Activated CD4-positive, alpha-beta T cell treated with anti-CD3 and anti-CD28 coated beads, Interleukin-2, amount 50 U/mL, for 16 hours (primary cell): Measurements from ENCODE around the gene CFD.
"Not testable (repeated sequence)": the region's sequence is repeated elsewhere in the genome, so short reads cannot be mapped to it uniquely, and the experiment has no call there.

Experiments
- DNase-seq: peaks from one replicate; pipeline ENCODE4 v3.0.0-alpha.2; 2020

Gene CFD

DNA sequence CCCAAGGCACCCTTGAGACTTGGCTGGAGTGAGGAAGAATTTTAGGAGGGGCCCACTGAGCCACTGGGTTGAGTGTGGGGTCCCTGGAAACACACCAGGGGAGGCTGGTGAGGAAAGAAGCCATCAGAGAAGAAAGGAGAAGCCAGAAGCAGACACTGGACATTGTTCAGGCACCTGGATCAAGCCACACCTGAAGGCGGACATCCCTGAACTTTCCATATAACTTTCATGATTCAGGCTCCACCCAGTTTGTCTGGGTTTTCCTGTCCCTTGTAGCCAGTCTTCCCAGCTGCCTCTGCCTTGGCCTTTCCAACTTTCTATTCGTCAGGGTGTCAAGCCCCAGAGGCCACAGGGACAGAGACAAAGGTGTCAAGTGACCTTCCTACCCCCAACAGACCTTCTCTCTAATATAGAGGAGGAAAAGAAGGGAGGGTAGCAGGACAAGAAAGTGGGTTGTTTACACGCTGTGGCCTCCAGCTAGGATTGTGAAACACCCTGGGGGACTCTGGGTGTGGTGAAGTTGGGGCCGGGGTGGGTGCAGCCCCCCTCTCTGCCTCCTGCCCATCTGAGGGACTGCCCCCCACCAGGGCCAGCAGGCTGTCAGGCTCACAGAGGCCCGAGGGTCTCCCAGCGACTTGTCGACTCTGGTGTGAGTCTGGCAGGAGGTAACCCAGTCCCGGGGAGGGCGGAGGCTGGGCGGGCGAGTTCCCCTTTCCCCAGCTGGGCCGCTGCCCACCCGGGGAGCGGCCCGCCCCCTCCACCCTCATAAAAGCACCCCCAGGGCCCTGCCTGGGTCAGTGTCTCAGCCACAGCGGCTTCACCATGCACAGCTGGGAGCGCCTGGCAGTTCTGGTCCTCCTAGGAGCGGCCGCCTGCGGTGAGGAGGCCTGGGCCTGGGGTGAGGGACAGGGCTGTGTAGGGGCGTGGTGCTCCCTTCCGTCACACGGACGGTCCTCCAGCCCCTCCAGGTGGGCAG lies at the start of gene CFD:
Gene CFD, plus strand, starts transcription at position 797 of the 976 bp plus-strand sequence. Its CDS starts 26 bp downstream, at position 823.
- no peak for DNase-seq

DNA sequence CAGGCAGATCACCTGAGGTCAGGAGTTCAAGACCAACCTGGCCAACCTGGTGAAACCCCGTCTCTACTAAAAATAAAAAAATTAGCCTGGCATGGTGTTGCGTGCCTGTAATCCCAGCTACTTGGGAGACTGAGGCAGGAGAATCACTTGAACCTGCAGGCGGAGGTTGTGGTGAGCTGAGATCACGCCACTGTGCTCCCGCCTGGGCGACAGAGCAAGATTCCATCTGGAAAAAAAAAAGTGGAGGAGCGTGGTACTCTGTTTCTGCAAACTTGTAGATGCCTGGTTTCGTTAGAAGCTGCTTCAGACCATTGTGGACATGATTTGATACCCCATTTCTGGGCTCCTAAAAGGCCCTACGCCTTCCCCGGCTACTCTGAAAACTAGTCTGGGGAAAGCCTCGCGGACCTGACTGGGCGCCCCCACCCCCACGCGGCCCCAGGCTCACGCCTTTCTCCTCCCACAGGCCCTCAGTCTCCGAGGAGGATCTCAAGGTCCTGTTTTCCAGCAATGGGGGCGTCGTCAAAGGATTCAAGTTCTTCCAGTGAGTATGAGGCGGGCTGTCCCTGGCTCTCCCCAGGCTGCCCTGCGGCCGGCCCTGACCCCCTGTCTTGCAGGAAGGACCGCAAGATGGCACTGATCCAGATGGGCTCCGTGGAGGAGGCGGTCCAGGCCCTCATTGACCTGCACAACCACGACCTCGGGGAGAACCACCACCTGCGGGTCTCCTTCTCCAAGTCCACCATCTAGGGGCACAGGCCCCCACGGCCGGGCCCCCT lies 49.2 kb upstream of the CFD start:
- no peak for DNase-seq

DNA sequence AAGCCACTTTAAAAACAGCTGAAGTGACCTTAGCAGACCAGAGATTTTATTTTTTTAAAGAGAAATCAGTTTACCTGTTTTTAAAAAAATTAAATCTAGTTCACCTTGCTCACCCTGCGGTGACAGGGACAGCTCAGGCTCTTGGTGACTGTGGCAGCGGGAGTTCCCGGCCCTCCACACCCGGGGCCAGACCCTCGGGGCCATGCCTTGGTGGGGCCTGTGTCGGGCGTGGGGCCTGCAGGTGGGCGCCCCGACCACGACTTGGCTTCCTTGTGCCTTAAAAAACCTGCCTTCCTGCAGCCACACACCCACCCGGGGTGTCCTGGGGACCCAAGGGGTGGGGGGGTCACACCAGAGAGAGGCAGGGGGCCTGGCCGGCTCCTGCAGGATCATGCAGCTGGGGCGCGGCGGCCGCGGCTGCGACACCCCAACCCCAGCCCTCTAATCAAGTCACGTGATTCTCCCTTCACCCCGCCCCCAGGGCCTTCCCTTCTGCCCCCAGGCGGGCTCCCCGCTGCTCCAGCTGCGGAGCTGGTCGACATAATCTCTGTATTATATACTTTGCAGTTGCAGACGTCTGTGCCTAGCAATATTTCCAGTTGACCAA lies 48.5 kb upstream of the CFD start:
- DNase-seq, result no peak

DNA sequence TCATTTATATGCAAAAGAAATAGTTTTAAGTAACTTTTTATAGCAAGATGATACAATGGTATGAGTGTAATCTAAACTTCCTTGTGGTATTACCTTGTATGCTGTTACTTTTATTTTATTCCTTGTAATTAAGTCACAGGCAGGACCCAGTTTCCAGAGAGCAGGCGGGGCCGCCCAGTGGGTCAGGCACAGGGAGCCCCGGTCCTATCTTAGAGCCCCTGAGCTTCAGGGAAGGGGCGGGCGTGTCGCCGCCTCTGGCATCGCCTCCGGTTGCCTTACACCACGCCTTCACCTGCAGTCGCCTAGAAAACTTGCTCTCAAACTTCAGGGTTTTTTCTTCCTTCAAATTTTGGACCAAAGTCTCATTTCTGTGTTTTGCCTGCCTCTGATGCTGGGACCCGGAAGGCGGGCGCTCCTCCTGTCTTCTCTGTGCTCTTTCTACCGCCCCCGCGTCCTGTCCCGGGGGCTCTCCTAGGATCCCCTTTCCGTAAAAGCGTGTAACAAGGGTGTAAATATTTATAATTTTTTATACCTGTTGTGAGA lies 47.9 kb upstream of the CFD start:
- no peak for DNase-seq

DNA sequence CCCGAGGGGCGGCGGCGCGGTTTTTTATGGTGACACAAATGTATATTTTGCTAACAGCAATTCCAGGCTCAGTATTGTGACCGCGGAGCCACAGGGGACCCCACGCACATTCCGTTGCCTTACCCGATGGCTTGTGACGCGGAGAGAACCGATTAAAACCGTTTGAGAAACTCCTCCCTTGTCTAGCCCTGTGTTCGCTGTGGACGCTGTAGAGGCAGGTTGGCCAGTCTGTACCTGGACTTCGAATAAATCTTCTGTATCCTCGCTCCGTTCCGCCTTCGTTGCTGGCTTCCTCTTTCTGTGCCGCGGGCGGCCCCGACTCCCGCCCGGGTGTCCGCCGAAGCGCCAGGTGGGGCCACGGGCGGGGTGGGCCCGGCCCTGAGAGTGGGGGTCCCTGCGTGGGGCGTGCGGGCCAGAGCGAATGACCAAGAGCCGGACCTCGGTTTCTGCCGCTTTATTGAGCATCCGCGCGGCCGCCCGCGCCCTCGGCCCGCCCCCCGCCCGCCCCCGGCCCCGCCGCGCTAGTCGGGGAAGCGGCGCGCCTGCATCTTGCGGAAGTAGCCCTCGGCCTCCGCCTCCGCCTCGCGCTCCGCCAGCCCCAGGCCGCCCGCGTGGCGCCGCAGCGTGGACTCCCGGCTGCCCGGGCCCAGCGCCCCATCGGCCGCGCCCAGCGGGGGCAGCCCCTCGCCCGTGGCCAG lies 47.3 kb upstream of the CFD start:
- no peak for DNase-seq

DNA sequence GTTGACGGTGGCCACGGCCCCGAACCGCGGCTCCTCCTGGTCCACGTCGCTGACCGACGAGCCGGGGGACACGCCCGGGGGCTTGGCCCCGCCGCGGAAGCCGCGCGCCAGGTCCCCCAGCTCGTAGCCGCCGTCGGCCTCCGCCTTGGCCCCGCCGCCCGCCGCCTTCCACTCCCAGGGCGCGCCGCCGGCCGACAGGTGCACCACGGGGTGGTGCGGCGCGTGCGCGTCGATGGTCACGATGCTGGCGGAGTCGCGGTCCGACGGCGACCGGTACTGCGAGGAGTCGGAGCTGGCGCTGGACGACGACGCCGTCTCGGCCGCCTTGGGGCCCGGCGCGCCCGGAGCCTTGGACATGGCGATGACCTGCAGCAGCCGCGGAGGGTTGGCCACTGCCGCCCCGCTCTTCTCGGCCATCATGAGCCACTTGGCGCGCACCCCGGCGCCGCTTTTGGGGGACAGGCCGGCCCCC lies 46.7 kb upstream of the CFD start:
- no peak for DNase-seq

DNA sequence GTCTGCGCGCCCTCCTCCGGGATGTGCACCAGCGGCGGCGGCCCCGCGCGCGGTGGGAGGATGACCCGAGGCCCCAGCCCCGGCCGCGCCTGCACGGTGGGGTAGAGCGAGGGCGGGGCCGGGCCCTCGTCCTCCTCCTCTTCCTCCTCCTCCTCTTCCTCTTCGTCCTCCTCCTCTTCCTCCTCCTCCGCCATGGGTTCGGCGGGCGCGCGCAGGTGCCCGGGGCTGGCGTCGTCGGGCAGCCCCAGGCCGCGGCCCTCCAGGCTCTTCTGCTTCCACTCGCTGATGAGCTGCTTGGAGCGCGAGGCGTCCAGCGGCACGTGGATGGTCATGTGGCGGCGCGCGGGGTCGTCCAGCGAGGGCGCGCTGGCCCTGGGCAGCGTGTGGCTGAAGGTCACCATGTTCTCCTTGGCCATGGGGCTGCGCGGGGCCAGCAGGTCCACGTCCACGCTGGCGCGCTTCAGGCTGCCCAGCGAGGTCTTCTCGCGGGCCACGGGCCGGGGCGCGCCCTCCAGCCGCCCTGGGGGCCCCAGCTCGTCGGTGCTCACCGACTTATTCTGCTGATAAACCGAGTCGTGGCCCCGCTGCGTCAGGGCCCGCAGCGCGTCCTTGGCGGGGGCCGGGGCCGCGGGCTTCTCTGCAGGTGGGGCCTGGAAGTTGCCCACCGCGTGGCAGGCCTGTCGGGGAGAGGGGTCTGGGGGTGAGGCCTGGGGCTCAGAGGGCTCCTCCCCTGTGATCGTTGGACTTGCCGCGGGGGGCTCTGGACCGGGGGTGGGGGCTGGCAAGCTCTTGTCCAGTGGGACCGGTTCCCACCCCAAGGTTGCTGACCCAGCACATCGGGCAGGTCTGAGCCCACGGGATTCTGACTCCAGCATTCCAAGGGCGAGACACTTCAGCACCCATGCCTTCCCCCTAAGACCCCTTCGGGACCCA lies 46.0 kb upstream of the CFD start:
- DNase-seq, result no peak

DNA sequence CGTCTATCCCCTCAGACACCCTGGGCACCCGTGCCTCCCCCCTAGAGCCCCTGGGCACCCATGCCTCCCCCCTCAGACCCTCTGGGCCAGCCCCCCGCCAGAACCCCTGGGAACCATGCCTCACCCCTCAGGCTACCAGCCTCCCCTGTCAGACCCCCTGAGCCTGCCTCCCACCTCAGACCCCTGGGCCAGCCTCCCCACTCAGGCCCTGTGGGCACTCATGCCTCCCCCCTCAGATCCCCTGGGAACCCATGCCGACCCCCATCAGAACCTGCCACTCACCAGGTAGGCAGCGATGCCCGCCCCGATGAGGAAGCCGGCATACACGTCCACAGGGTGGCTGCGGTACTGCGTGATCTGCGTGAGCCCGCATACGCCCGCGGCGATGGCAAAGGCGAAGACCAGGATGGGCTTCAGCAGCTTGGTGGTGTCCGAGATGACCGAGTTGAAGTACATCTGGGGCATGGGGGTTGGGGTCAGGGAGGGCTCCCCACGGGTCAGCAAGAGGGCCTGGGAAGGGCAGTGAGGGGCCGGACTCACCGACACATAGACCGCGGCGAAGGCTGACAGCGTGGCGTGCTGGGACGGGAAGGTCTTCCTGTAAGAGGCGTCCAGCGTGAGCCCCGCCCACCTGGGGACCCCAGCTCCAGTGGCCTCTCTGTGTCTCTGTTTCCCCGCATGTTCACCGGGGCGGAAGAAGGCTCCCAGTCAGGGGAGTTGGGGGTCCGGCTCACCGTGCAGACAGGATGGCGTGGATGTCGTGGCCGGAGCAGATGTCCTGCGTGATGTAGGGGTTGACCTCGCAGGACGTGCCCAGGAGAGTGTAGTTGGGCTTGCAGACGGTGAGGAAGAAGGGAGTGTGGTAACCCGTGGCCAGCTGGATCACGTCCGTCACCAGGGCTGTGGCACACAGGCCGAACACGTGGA lies 45.0 kb upstream of the CFD start:
- no peak for DNase-seq

DNA sequence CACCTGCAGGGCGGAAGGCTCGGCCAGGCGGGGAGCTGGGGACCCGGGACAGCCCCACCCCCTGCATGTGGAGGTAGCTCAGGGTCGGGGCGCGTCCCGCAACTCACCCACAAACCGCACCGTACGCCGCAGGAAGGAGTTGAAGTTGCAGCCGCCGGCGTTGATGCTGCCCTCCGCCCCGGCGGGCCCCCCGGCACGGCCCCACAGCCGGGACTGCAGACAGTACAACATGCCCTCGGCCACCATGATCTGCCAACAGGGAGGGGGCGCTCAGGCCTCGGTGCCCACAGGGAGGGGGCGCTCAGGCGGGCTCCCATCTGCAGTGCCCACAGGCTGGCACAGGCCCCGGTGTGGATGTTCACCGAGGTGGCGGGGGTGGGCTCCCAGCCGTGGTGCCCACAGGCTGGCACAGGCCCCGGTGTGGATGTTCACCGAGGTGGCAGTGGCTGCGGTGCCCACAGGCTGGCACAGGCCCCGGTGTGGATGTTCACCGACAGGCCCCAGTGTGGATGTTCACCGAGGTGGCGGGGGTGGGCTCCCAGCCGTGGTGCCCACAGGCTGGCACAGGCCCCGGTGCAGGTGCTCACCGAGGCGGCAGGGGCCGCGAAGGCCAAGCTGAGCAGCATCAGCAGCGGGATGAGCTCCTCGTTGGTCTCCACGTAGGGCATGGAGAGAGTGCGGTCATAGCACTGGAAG lies 44.2 kb upstream of the CFD start:
- no peak for DNase-seq

DNA sequence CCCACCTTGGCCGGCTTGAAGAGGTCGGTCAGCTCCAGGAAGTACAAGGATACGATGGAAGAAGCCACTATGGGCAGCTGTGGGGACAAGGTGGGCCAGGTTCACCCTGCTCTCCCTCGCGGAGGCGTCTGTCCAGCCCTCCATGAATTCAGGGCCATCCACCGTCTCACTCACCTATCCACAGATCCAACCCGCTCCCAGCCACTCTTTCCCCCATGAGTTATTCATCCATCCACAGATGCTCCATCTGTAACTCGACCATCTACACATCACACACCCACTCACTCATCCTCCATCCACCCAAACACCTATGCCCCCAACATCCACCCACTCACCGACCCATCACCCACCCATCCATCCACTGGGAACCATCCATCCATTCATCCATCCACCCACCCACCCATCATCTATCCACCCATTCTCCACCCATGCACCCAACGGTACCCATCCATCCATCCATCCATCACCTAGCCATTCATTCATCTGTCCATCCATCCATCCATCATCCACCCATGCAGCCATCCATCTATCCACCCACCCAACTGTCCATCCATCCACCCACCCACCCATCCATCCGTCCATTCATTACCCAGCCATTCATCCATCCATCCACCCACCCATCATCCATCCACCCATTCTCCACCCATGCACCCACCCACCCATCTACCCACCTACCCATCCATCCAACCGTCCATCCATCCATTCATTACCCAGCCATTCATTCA lies 43.5 kb upstream of the CFD start:
- no peak for DNase-seq

DNA sequence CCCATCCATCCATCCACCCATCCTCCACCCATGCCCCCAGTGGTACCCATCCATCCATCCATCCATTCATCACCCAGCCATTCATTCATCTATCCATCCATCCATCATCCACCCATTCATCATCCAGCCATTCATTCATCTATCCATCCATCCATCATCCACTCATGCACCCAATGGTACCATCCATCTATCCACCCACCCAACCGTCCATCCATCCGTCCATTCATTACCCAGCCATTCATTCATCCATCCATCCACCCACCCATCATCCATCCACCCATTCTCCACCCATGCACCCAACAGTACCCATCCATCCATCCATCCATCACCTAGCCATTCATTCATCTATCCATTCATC lies 43.0 kb upstream of the CFD start:
- no peak for DNase-seq

DNA sequence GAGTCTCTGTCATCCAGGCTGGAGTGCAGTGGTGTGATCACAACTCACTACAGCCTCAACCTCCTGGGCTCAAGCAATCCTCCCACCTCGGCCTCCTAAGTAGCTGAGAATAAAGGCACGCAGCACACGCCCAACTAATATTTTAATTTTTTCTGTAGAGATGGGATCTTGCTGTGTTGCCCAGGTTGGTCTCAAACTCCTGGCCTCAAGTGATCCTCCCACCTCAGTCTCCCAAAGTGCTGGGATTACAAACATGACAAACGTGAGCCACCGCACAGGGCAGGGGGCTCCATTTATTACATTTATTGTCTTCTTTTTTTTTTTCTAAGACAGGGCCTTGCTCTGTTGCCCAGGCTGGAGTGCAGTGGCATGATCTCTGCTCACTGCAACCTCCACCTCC lies 39.3 kb upstream of the CFD start:
- not testable (repeated sequence) for DNase-seq

DNA sequence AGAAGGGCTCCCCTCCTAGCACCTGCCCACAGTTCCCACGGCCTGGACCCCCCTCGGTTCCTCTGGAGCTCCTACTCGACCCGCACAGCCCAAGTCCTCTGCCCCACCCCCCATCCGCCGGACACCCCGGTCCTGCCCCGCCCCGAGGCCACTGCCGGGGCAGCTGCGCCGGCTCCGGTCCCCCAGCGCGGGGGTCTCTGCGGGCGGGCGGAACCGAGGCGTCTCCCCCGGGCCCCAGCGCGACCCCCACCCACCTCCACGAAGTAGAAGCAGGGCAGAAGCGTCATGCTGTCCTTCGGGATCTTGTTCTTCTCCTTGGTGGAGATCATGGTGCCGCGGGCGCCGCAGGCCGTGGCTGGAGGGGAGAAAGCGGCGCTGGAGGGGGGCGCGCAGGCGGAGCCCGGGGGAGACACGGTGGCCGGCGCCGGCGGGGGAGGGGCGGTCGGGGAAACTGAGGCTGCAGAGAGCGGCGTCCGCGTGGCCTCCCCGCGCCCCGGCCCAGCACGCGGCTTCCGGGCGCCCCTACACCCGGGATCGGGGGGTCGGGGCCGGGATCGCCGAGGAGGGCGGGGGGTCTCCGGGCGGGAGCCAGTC lies 38.1 kb upstream of the CFD start:
- no peak for DNase-seq

DNA sequence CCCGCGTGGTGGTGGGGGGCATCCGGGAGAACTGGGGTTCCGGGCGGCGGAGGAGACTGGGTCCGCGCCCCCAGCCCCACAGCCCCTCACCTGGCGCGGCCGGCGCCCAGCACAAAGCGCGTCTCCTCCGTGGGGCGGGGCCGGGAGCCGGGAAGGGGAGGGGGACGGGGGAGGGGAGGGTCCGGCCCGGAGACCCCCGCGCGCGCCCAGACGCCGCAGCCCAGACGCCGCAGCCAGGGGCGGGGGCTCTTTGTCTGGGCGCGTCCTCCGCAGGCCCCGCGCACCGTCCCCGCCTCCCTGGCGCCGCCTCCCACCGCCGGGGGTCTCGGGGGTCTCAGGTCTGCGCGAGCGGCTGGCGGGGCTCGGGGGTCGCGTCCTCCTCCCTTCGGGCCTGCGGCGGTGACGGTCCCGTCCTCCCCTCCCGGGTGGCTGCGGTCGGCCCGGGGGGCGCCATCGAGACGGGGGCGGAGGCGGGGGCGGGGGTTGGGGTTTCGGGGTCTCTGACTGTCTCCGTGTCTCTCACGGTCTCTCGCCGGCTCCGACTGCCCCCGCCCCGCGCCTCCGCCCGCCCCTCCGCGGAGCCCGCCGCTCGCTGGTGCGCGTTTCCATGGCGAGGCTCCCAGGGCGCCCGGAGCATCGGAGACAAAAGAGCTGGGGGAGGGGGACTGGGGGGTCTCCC lies 37.5 kb upstream of the CFD start, which contains the start of gene PLPPR3:
Gene PLPPR3, minus strand, starts transcription at position 131 of the 679 bp plus-strand sequence. CDS start 396 bp downstream, outside the sequence.
- no peak for DNase-seq

DNA sequence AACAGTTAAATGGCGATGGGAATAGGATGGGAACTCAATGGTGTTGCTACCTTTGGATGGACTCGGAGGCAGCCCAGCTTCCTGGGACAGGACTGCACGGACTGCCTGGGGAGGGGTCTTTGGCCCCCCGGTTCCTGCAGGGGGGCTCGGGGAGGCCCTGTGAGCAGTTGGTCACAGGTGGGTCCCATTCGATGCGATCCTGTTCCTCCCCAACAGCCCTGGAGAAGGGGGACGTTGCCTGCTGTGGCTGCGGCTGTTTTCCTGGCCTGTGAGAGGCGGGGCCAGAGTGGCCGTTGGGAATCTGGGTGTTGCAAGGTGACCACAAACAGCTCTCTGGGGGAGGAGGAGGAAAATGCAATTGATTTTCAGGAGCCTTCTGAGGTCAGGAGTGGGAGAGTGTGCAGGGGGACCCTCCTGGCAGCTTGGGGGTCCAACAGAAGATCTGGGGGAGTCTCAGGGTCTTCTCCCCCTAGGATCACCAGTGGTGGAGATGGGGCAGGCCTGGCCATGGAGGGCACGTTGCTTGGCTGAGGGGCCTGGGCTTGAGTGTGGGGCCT lies 35.8 kb upstream of the CFD start:
- DNase-seq, result no peak

DNA sequence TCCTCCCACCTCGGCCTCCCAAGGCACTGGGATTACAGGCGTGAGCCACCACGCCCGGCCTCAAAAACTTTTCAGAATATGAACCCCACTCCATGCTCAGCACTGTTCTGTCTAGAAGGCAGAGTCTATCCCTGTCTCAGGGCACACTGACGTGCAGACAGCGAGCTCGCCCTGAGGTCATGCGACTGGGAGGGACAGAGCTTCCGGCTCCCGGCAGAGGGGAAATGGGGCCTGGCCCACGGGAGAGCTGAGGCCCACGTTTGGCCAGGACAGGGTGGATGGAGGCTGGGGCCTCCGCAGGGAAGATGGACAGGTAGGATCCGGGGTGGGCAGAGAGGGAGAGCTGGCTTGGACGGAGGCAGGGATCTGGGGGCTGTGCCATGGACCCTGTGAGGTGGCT lies 34.6 kb upstream of the CFD start:
- DNase-seq, result no peak

DNA sequence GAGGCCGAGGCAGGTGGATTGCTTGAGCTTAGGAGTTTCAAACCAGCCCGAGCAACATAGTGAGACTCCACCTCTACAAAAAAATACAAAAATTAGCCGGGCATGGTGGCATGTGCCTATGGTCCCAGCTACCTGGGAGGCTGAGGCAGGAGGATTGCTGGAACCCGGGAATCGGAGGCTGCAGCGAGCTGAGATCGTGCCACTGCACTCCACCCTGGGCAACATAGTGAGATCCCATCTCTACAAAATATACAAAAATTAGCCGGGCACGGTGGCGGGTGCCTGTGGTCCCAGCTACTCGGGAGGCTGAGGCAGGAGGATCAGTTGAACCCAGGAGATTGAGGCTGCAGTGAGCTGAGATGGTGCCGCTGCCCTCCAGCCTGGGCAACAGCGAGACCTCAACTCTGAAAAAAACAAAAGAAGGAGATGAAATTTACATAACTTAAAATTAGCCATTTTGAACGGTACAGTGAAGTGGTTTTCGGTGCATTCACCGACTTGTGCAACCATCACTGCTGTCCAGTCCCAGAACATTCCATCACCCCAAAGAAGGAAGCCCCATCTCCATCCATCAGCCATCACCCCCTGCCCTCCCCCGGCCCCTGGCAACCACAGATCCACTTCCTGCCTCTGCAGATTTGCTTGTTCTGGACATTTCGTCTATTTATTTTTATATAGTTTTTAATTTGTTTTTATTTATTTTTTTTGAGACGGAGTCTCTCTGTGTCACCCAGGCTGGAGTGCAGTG lies 33.4 kb upstream of the CFD start:
- DNase-seq, result no peak
